H1 (cell line): ENCODE results near the gene HOXA13. TPM values are rescaled to one million over a fixed set of nuclear protein-coding genes. Genes with fewer than 3 reads are reported as not detected.
A peak's percentile ranks its signal among the peaks of the same experiment; 100 is the strongest.

Experiments
- CTCF ChIA-PET: fragments of 300-600 bp; sonication (Branson Sonifier 250); formaldehyde crosslinking; loops from one replicate; lab custom pipeline; 2021; ENCODE audit not compliant: partially characterized antibody; lab: Charles Lee
- POLR2A ChIA-PET: fragments of 300-600 bp; sonication (Branson Sonifier 250); formaldehyde crosslinking; loops from one replicate; lab custom pipeline; 2021; ENCODE audit warnings: inconsistent platforms; ENCODE audit not compliant: partially characterized antibody; lab: Charles Lee
- DNase-seq, 2 experiments: peaks; one replicate each; pipeline versions ENCODE4 v3.0.0 to v3.0.0-alpha.2; 2010 to 2022; ENCODE audit warnings: low spot score in 2 of 2, low read depth in 1 of 2, mixed read lengths in 1 of 2
- FAIRE-seq: peaks from 2 replicates; lab custom pipeline; 2011; peaks lifted over from hg19 to GRCh38; lab: Jason Lieb, UNC
- H2AFZ ChIP-seq: 2 replicates; pipeline ENCODE4 v1.8.1; 2012; ENCODE audit warnings: low read length, inconsistent platforms
- H2AK5ac ChIP-seq: 2 replicates; pipeline ENCODE4 v1.6.1; 2013; ENCODE audit warnings: low read depth, low read length
- H2BK120ac ChIP-seq: replicated peaks from 2 replicates; pipeline ENCODE3; 2013; ENCODE audit warnings: low read depth, low read length, inconsistent platforms
- H2BK12ac ChIP-seq: 2 replicates; pipeline ENCODE4 v1.6.1; 2013; ENCODE audit warnings: low read depth, low read length
- H2BK15ac ChIP-seq: 2 replicates; pipeline ENCODE4 v1.6.1; 2013; ENCODE audit warnings: low read length
- H2BK20ac ChIP-seq: 2 replicates; pipeline ENCODE4 v1.6.1; 2013; ENCODE audit warnings: low read length
- H2BK5ac ChIP-seq: 2 replicates; pipeline ENCODE4 v1.6.1; 2013; ENCODE audit warnings: low read depth, low read length
- H3K14ac ChIP-seq: 2 replicates; pipeline ENCODE4 v1.6.1; 2013; ENCODE audit warnings: inconsistent platforms; ENCODE audit not compliant: insufficient read length
- H3K18ac ChIP-seq: 2 replicates; pipeline ENCODE4 v1.6.1; 2013; ENCODE audit warnings: low read length; ENCODE audit errors: extremely low read depth
- H3K23ac ChIP-seq: 2 replicates; pipeline ENCODE4 v1.6.1; 2013; ENCODE audit warnings: inconsistent platforms; ENCODE audit not compliant: insufficient read length
- H3K23me2 ChIP-seq: 2 replicates; pipeline ENCODE4 v1.6.1; 2013; ENCODE audit warnings: low read depth, low read length
- H3K27ac ChIP-seq: 2 replicates; pipeline ENCODE4 v1.6.1; 2011; ENCODE audit warnings: low read depth, low read length, inconsistent platforms
- H3K27me3 ChIP-seq, 4 experiments: replicated peaks in 1 of 4; 1 replicate in 1 of 4; 2 replicates in 3 of 4; pipeline versions ENCODE4 v1.6.1 to v1.8.1; 2011 to 2013; ENCODE audit warnings: low read length in 3 of 4, mild to moderate bottlenecking in 3 of 4, inconsistent platforms in 2 of 4, mixed read lengths in 2 of 4, moderate library complexity in 1 of 4; ENCODE audit not compliant: control insufficient read depth in 3 of 4, insufficient read depth in 3 of 4; ENCODE audit errors: extremely low read depth in 1 of 4
- H3K36me3 ChIP-seq, 4 experiments: 2 replicates each; pipeline versions ENCODE4 v1.6.1 to v1.8.1; 2011 to 2013; ENCODE audit warnings: mild to moderate bottlenecking in 4 of 4, low read length in 3 of 4, moderate library complexity in 2 of 4, control low read depth in 1 of 4, inconsistent platforms in 1 of 4; ENCODE audit not compliant: insufficient read depth in 4 of 4, control insufficient read depth in 2 of 4
- H3K4ac ChIP-seq: replicated peaks from 2 replicates; pipeline ENCODE3; 2013; ENCODE audit warnings: low read length, low read depth, mixed read lengths, inconsistent platforms; ENCODE audit not compliant: insufficient read length
- H3K4me1 ChIP-seq, 4 experiments: replicated peaks in 1 of 4; 1 replicate in 1 of 4; 2 replicates in 3 of 4; pipeline versions ENCODE4 v1.6.1 to v1.8.1; 2011 to 2013; ENCODE audit warnings: low read length in 3 of 4, inconsistent platforms in 2 of 4, mixed read lengths in 1 of 4; ENCODE audit not compliant: insufficient read depth in 4 of 4, control insufficient read depth in 3 of 4
- H3K4me2 ChIP-seq, 2 experiments: 2 replicates each; pipeline versions ENCODE4 v1.6.1 to v1.8.1; 2011 to 2013; ENCODE audit warnings: low read depth in 2 of 2, low read length in 2 of 2, control low read depth in 1 of 2, inconsistent platforms in 1 of 2, mild to moderate bottlenecking in 1 of 2; ENCODE audit not compliant: insufficient read depth in 1 of 2
- H3K4me3 ChIP-seq, 4 experiments: fragments of 200-600, 300-600 bp in 1 of 4; sonication (generic), shearing (Covaris generic), sonication (Bioruptor Twin) in 1 of 4; 2 replicates each; pipeline versions ENCODE4 v1.5.1 to v1.8.1; 2011 to 2016; ENCODE audit warnings: low read length in 4 of 4, low read depth in 3 of 4, control low read depth in 2 of 4, inconsistent platforms in 2 of 4, mild to moderate bottlenecking in 2 of 4, mixed read lengths in 1 of 4, moderate library complexity in 1 of 4; ENCODE audit not compliant: insufficient read depth in 2 of 4; ENCODE audit errors: extremely low read depth in 1 of 4
- H3K56ac ChIP-seq: replicated peaks from 2 replicates; pipeline ENCODE3; 2013; ENCODE audit warnings: low read depth, mild to moderate bottlenecking, mixed read lengths, low read length, inconsistent platforms; ENCODE audit not compliant: insufficient read length
- H3K79me1 ChIP-seq: 2 replicates; pipeline ENCODE4 v1.6.1; 2013; ENCODE audit warnings: low read depth, low read length, control low read depth
- H3K79me2 ChIP-seq, 2 experiments: 2 replicates each; pipeline versions ENCODE4 v1.6.1 to v1.8.1; 2012 to 2013; ENCODE audit warnings: low read length in 2 of 2, mild to moderate bottlenecking in 2 of 2, inconsistent platforms in 1 of 2; ENCODE audit not compliant: insufficient read depth in 2 of 2, control insufficient read depth in 1 of 2
- H3K9ac ChIP-seq, 4 experiments: replicated peaks in 1 of 4; 1 replicate in 1 of 4; 2 replicates in 3 of 4; pipeline versions ENCODE4 v1.6.1 to v1.8.1; 2011 to 2013; ENCODE audit warnings: low read depth in 3 of 4, low read length in 3 of 4, control low read depth in 2 of 4, mild to moderate bottlenecking in 2 of 4, moderate library complexity in 2 of 4, inconsistent platforms in 1 of 4; ENCODE audit errors: extremely low read depth in 1 of 4
- H3K9me3 ChIP-seq, 2 experiments: 2 replicates each; pipeline versions ENCODE4 v1.6.1 to v1.8.1; 2012 to 2013; ENCODE audit warnings: mild to moderate bottlenecking in 2 of 2, moderate library complexity in 2 of 2, control low read depth in 1 of 2, inconsistent platforms in 1 of 2, low read depth in 1 of 2, low read length in 1 of 2, mixed read lengths in 1 of 2; ENCODE audit not compliant: insufficient read depth in 2 of 2
- H4K20me1 ChIP-seq, 2 experiments: replicated peaks in 1 of 2; 2 replicates each; pipeline versions ENCODE3 to v1.8.1; 2011 to 2013; ENCODE audit warnings: inconsistent platforms in 2 of 2, low read length in 2 of 2, mild to moderate bottlenecking in 1 of 2; ENCODE audit not compliant: insufficient read depth in 2 of 2, control insufficient read depth in 1 of 2
- H4K5ac ChIP-seq: 2 replicates; pipeline ENCODE4 v1.6.1; 2013; ENCODE audit warnings: low read length, low read depth, mixed read lengths, inconsistent platforms; ENCODE audit not compliant: insufficient read length
- H4K8ac ChIP-seq: 2 replicates; pipeline ENCODE4 v1.8.0; 2013; ENCODE audit warnings: mild to moderate bottlenecking, moderate library complexity, low read length, inconsistent platforms; ENCODE audit not compliant: insufficient read depth; ENCODE audit errors: extremely low read depth
- H4K91ac ChIP-seq: replicated peaks from 2 replicates; pipeline ENCODE3; 2013; ENCODE audit warnings: low read length, mixed read lengths, inconsistent platforms; ENCODE audit not compliant: insufficient read length
- CBX8 ChIP-seq: fragments of 300-800, 300-1000 bp; sonication (generic); IDR thresholded peaks from 2 replicates; pipeline ENCODE4 v1.7.1; 2016; ENCODE audit warnings: low read depth, low read length, borderline replicate concordance
- SP2 ChIP-seq: IDR thresholded peaks from 2 replicates; pipeline ENCODE4 v1.6.1; 2012; ENCODE audit warnings: mild to moderate bottlenecking, low read length, inconsistent platforms
- WGBS, 2 experiments: shearing (Covaris generic) in 1 of 2; methylation state at CpG; one replicate each; pipeline versions ENCODE4 v1.1.6 to v1.1.7; 2013 to 2015; ENCODE audit warnings: low lambda C conversion rate in 2 of 2, mixed read lengths in 2 of 2, inconsistent platforms in 1 of 2, low coverage in 1 of 2, missing lambda C conversion rate in 1 of 2; ENCODE audit not compliant: insufficient replicate concordance in 2 of 2, insufficient coverage in 1 of 2, insufficient read length in 1 of 2; ENCODE audit errors: extremely low coverage in 1 of 2, missing lambda C conversion rate in 1 of 2; 5-methylcytosine and 5-hydroxymethylcytosine counted together
- polyA plus RNA-seq, 7 experiments: library from polyadenylated mRNA; depleted of rRNA in 3 of 7; stranded (reverse) in 5 of 7; unstranded in 2 of 7; fragments of >200 nt in 5 of 7; fragments of 200-250 nt in 2 of 7; gene quantifications; 1 replicate in 5 of 7; 2 replicates in 1 of 7; 4 replicates in 1 of 7; pipeline versions ENCODE4 v1.2.1 to v1.2.3, GENCODE V29; 2011 to 2013; ENCODE audit warnings: missing spikeins in 2 of 7, mixed read lengths in 2 of 7
- total RNA-seq: library from RNA; stranded (reverse); fragmentation: NEBNext Ultra II Directional; extraction: Animal tissue kit (Norgen Biotek cat#: 25700); gene quantifications from 2 replicates; pipeline ENCODE4 v1.2.1, GENCODE V29; 2021

The HOXA13 gene
- total and polyA plus RNA-seq, 2 of the 8 experiments (the other 6 are each of a cell fraction or from before 2014, with no cell fraction given) = not detected

GRCh38 chr7:27167916-27168264, 32.0 kb downstream of the HOXA13 start:
- no peak overlapping the region for H4K5ac ChIP-seq
- H3K4ac ChIP-seq = no peak overlapping the region
- 32% methylated on average over 4 of the region's 4 CpGs; no CpG with 5 or more reads in 1 of the 2 experiments for WGBS, 2 experiments
- no peak overlapping the region for H3K56ac ChIP-seq
- no peaks in the 10 kb centered on the region for H3K79me2 ChIP-seq
- no peak overlapping the region for H3K27ac ChIP-seq
- no peak overlapping the region for H4K91ac ChIP-seq
- FAIRE-seq (no peak), DNase-seq (no peak)
- peaks cover 27 to 43% of the 10 kb centered on the region in 2 experiments for H4K20me1 ChIP-seq
- no peaks in the 10 kb centered on the region for H3K79me1 ChIP-seq
- no peak overlapping the region for H3K23ac ChIP-seq
- H3K27me3 ChIP-seq = peaks cover 95 to 100% (median 100%) of the 10 kb centered on the region in 4 experiments
- no peak overlapping the region for H3K4me2 ChIP-seq
- ChIA-PET CTCF (interaction anchor here (0.7 to 5.2 kb wide), 9 partner anchors 8 to 486 kb away, joined by 3 to 29 read pairs (median 3); partner anchors contain the start of genes HOXA3 and HOXA5), POLR2A (no interaction called here)
- no peaks in the 10 kb centered on the region for H3K23me2 ChIP-seq
- H2AFZ ChIP-seq = no peak overlapping the region
- H2BK15ac ChIP-seq = no peak overlapping the region
- H2BK5ac ChIP-seq = no peak overlapping the region
- no peak overlapping the region for H3K9ac ChIP-seq
- H4K8ac ChIP-seq = no peak overlapping the region
- no peak overlapping the region for H3K4me3 ChIP-seq
- H2BK120ac ChIP-seq = no peak overlapping the region
- H3K18ac ChIP-seq = no peak overlapping the region
- H3K36me3 ChIP-seq = peaks cover 0 to 17% (median 0%) of the 10 kb centered on the region in 4 experiments; a peak in 1 of 8 replicates
- H3K14ac ChIP-seq = no peak overlapping the region
- H2BK12ac ChIP-seq = 0 out of 2 replicates have a peak overlapping the region, but pooled peaks have one; percentile 71
- peaks cover 0 to 3% (median under 1%) of the 10 kb centered on the region in 4 experiments; a peak in 4 of 7 replicates for H3K4me1 ChIP-seq
- H3K9me3 ChIP-seq = peaks cover 0 to 6% of the 10 kb centered on the region in 2 experiments; a peak in 1 of 4 replicates
- no peak overlapping the region for H2AK5ac ChIP-seq
- peak; percentile 62; the same call in 1 of the 2 replicates for TF ChIP-seq CBX8
- TF ChIP-seq SP2 = no peak
- H2BK20ac ChIP-seq = no peak overlapping the region
